ENCODE measurements around the gene SPEF1. TPM values are rescaled to one million over a fixed set of nuclear protein-coding genes. Genes with fewer than 3 reads are reported as not detected.

SPEF1 gene
- total and polyA plus RNA-seq, 2 of the 13 experiments (the other 11 are each of a cell fraction or from before 2014, with no cell fraction given): 0.11 to 0.27 TPM

GRCh38 chr20:3818155-3819151 lies 37.2 kb upstream of the SPEF1 start (continued):
- TF ChIP-seq ZNF639 (CRISPR knock-in tag; conservative IDR thresholded peaks at IDR 0.05) (no peak; the same call in 1 of the 2 replicates), ZNF782 (CRISPR knock-in tag; IDR thresholded peaks at IDR 0.05; ENCODE audit: borderline replicate concordance) (no peak; the same call in 1 of the 2 replicates), ZNF136 (CRISPR knock-in tag; IDR thresholded peaks at IDR 0.05; ENCODE audit: low read depth) (peak; percentile 87), ZNF143 (CRISPR knock-in tag; IDR thresholded peaks at IDR 0.05) (peak; percentile 80), ZNF891 (CRISPR knock-in tag; IDR thresholded peaks at IDR 0.05) (peak; percentile 71; the same call in 1 of the 2 replicates), MYC (CRISPR knock-in tag; IDR thresholded peaks at IDR 0.05; ENCODE audit: borderline replicate concordance) (peak; percentile 85), IRX3 (CRISPR knock-in tag; IDR thresholded peaks at IDR 0.05; ENCODE audit: borderline replicate concordance, low read depth) (no peak), ZNF552 (CRISPR knock-in tag; IDR thresholded peaks at IDR 0.05; ENCODE audit: borderline replicate concordance) (no peak), ZNF484 (CRISPR knock-in tag; IDR thresholded peaks at IDR 0.05; ENCODE audit: borderline replicate concordance, low read depth) (no peak), NFRKB (IDR thresholded peaks at IDR 0.05) (no peak), MXD4 (CRISPR knock-in tag; IDR thresholded peaks at IDR 0.05) (peak; percentile 82), ZNF205 (CRISPR knock-in tag; IDR thresholded peaks at IDR 0.05) (peak; percentile 91), ATF7 (IDR thresholded peaks at IDR 0.05) (no peak), ATF7 (CRISPR knock-in tag; IDR thresholded peaks at IDR 0.05) (no peak), BCL3 (CRISPR knock-in tag; IDR thresholded peaks at IDR 0.05) (peak; percentile 61; the same call in 1 of the 2 replicates), ZFP36 (IDR thresholded peaks at IDR 0.05; ENCODE audit: borderline replicate concordance, low read depth, low read length, partially characterized antibody) (peak; percentile 21), MIER2 (CRISPR knock-in tag; IDR thresholded peaks at IDR 0.05) (peak; percentile 91), EZH2 (conservative IDR thresholded peaks at IDR 0.05; ENCODE audit: low read depth, low read length) (no peak), NFE2L2 (IDR thresholded peaks at IDR 0.05; ENCODE audit: low read length) (no peak), KDM6A (CRISPR knock-in tag; IDR thresholded peaks at IDR 0.05; ENCODE audit: low read depth) (no peak), ZNF549 (CRISPR knock-in tag; IDR thresholded peaks at IDR 0.05) (no peak), ZNF225 (CRISPR knock-in tag; IDR thresholded peaks at IDR 0.05) (peak; percentile 85), SMARCC2 (IDR thresholded peaks at IDR 0.05) (no peak), ZNF274 (CRISPR knock-in tag; IDR thresholded peaks at IDR 0.05) (peak; percentile 65; the same call in 1 of the 2 replicates), TSC22D2 (CRISPR knock-in tag; IDR thresholded peaks at IDR 0.05; ENCODE audit: borderline replicate concordance) (peak; percentile 77; the same call in 1 of the 2 replicates), HNRNPH1 (optimal IDR thresholded peaks at IDR 0.05; ENCODE audit: low read depth, low read length) (peak; percentile 91), PCBP2 (optimal IDR thresholded peaks at IDR 0.05; ENCODE audit: low read depth, low read length, poor library complexity, severe bottlenecking) (no peak), KDM5B (CRISPR knock-in tag; IDR thresholded peaks at IDR 0.05; ENCODE audit: borderline replicate concordance) (no peak; the same call in 1 of the 2 replicates), ELF1 (CRISPR knock-in tag; IDR thresholded peaks at IDR 0.05) (peak; percentile 52; the same call in 1 of the 2 replicates), ZNF776 (CRISPR knock-in tag; IDR thresholded peaks at IDR 0.05) (no peak)
